SK-N-SH treated with all-trans-retinoic acid at 6 μM for 48 hours (cell line): ENCODE results near the gene PRKCQ.

ENCODE experiments used
- ATAC-seq: fragments of 200-7000 bp; cut with Tn5 transposase; 3 replicates; pipeline ENCODE4 v1.9.1; 2020; ENCODE audit warnings: mild to moderate bottlenecking, moderate library complexity
- ARNTL ChIP-seq: fragments of 450-650 bp; formaldehyde crosslinking; IDR thresholded peaks from 2 replicates; pipeline ENCODE4 v1.5.0; 2020; ENCODE audit warnings: low read depth, mild to moderate bottlenecking, moderate library complexity, borderline replicate concordance
- CSDC2 ChIP-seq: fragments of 250-450 bp; sonication (Bioruptor Pico); IDR thresholded peaks from 2 replicates; pipeline ENCODE4 v1.5.0; 2020; ENCODE audit warnings: mild to moderate bottlenecking, moderate library complexity
- GLIS3 ChIP-seq: fragments of 250-450 bp; sonication (Bioruptor Pico); IDR thresholded peaks from 2 replicates; pipeline ENCODE4 v1.5.0; 2020; ENCODE audit warnings: mild to moderate bottlenecking, moderate library complexity
- ISL1 ChIP-seq: fragments of 250-450 bp; sonication (Bioruptor Pico); IDR thresholded peaks from 2 replicates; pipeline ENCODE4 v2.1.2; 2022; ENCODE audit warnings: mild to moderate bottlenecking, moderate library complexity
- OSR1 ChIP-seq: fragments of 250-450 bp; sonication (Bioruptor Pico); IDR thresholded peaks from 2 replicates; pipeline ENCODE4 v1.8.0; 2022; ENCODE audit warnings: moderate library complexity, mild to moderate bottlenecking, inconsistent platforms
- PPARA ChIP-seq: fragments of 250-450 bp; sonication (Bioruptor Pico); IDR thresholded peaks from 2 replicates; pipeline ENCODE4 v1.5.0; 2020; ENCODE audit warnings: mild to moderate bottlenecking, borderline replicate concordance
- RARB ChIP-seq: fragments of 250-450 bp; sonication (Bioruptor Pico); IDR thresholded peaks from 2 replicates; pipeline ENCODE4 v1.8.0; 2021; ENCODE audit warnings: mild to moderate bottlenecking, moderate library complexity
- SNAI2 ChIP-seq: fragments of 250-450 bp; sonication (Bioruptor Pico); IDR thresholded peaks from 2 replicates; pipeline ENCODE4 v1.5.0; 2020; ENCODE audit warnings: mild to moderate bottlenecking, moderate library complexity
- TCF4 ChIP-seq: fragments of 250-450 bp; sonication (Bioruptor Pico); IDR thresholded peaks from 2 replicates; pipeline ENCODE4 v1.8.0; 2021; ENCODE audit warnings: mild to moderate bottlenecking, moderate library complexity, borderline replicate concordance
- TOX ChIP-seq: fragments of 250-450 bp; sonication (Bioruptor Pico); IDR thresholded peaks from 2 replicates; pipeline ENCODE4 v1.8.0; 2021; ENCODE audit warnings: mild to moderate bottlenecking, moderate library complexity, borderline replicate concordance
- ZC3H10 ChIP-seq: fragments of 250-450 bp; sonication (Bioruptor Pico); IDR thresholded peaks from 2 replicates; pipeline ENCODE4 v1.5.1; 2021; ENCODE audit warnings: mild to moderate bottlenecking, moderate library complexity
- ZFP3 ChIP-seq: fragments of 250-450 bp; sonication (Bioruptor Pico); IDR thresholded peaks from 2 replicates; pipeline ENCODE4 v1.5.0; 2020; ENCODE audit warnings: mild to moderate bottlenecking, moderate library complexity
- ZFP30 ChIP-seq: fragments of 450-650 bp; formaldehyde crosslinking; IDR thresholded peaks from 2 replicates; pipeline ENCODE4 v1.5.0; 2022; ENCODE audit warnings: mild to moderate bottlenecking, moderate library complexity
- ZNF565 ChIP-seq: fragments of 450-650 bp; formaldehyde crosslinking; conservative IDR thresholded peaks from 2 replicates; pipeline ENCODE4 v1.5.0; 2020; ENCODE audit warnings: low read depth, mild to moderate bottlenecking, moderate library complexity
- ZNF70 ChIP-seq: fragments of 450-650 bp; formaldehyde crosslinking; IDR thresholded peaks from 2 replicates; pipeline ENCODE4 v1.5.0; 2020; ENCODE audit warnings: mild to moderate bottlenecking, moderate library complexity
- ZNF8 ChIP-seq: fragments of 450-650 bp; formaldehyde crosslinking; IDR thresholded peaks from 2 replicates; pipeline ENCODE4 v1.5.0; 2020; ENCODE audit warnings: mild to moderate bottlenecking, moderate library complexity
- TF ChIP-seq, protein P1 (sequence below): fragments of 250-450 bp; sonication (Bioruptor Pico); IDR thresholded peaks from 2 replicates; pipeline ENCODE4 v1.8.0; 2021; ENCODE audit warnings: low read depth, mild to moderate bottlenecking, moderate library complexity, borderline replicate concordance
- TF ChIP-seq, protein P2 (sequence below): fragments of 250-450 bp; sonication (Bioruptor Pico); IDR thresholded peaks from 2 replicates; pipeline ENCODE4 v1.5.1; 2020; ENCODE audit warnings: low read depth, mild to moderate bottlenecking, moderate library complexity
- TF ChIP-seq, protein P3 (sequence below): fragments of 250-450 bp; sonication (Bioruptor Pico); IDR thresholded peaks from 2 replicates; pipeline ENCODE4 v1.5.1; 2021; ENCODE audit warnings: mild to moderate bottlenecking, moderate library complexity
- TF ChIP-seq, protein P4 (sequence below): fragments of 250-450 bp; sonication (Bioruptor Pico); IDR thresholded peaks from 2 replicates; pipeline ENCODE4 v1.5.0; 2020; ENCODE audit warnings: mild to moderate bottlenecking, moderate library complexity

PRKCQ gene

DNA sequence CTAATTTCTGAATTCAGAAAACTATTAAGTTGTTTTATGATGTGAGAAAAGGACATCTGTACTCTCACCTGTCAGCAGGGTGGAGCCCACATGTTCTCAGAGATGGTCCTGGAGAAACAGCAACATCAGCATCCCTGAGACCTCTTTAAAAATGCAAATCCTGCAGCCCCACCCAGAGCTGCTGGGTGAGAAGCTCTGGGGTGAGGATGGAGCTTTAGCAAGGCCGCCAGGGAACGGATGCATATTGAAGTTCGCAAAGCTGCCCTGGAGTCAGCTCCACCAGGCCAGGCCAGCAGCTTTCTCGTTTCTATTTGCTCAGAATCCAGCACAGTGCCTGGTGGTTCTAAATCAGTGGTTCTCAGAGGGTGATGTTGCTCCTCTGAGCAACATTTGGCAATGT, 49.1 kb downstream of the PRKCQ start (continued):
- TF ChIP-seq, protein P1, sequence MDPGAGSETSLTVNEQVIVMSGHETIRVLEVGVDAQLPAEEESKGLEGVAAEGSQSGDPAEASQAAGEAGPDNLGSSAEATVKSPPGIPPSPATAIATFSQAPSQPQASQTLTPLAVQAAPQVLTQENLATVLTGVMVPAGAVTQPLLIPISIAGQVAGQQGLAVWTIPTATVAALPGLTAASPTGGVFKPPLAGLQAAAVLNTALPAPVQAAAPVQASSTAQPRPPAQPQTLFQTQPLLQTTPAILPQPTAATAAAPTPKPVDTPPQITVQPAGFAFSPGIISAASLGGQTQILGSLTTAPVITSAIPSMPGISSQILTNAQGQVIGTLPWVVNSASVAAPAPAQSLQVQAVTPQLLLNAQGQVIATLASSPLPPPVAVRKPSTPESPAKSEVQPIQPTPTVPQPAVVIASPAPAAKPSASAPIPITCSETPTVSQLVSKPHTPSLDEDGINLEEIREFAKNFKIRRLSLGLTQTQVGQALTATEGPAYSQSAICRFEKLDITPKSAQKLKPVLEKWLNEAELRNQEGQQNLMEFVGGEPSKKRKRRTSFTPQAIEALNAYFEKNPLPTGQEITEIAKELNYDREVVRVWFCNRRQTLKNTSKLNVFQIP, result no peak
- TF ChIP-seq ZNF70 (CRISPR knock-in tag) (no peak), ARNTL (no peak)

DNA sequence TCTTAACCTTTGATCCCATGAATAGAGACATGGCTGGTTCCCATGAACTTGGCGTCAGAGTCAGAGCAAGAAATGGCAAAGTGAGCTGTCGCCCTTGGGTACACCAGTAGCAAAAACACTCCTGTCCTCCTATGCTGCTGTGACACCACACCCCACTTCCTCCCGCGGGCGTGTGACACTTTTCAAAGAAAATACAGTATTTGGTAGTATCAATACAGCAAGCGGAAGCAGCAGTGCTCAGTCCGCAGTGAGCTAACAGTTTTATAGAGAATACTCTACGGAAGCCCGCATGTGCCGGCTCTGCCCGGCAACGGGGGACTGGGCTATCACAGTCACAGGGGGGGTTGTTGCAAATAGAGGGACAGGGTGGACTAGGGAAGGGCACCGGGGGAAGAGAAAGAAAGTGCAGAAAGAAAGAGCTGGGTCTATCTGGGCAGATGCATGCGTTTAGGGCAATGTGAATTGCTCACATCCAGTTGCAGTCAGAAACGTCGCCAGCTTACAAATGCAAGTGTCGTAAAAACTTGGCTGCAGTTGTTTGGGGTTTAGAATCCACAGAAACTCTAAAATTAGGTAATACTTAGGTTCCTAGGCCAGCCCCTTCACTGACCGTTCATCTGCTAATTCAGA, 49.8 kb downstream of the PRKCQ start:
- ATAC-seq, result no peak
- TF ChIP-seq SNAI2 (no peak), ISL1 (CRISPR knock-in tag) (no peak), PPARA (CRISPR knock-in tag) (no peak)
- TF ChIP-seq, protein P2, sequence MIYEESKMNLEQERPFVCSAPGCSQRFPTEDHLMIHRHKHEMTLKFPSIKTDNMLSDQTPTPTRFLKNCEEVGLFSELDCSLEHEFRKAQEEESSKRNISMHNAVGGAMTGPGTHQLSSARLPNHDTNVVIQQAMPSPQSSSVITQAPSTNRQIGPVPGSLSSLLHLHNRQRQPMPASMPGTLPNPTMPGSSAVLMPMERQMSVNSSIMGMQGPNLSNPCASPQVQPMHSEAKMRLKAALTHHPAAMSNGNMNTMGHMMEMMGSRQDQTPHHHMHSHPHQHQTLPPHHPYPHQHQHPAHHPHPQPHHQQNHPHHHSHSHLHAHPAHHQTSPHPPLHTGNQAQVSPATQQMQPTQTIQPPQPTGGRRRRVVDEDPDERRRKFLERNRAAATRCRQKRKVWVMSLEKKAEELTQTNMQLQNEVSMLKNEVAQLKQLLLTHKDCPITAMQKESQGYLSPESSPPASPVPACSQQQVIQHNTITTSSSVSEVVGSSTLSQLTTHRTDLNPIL, result no peak
- TF ChIP-seq, all 23 proteins: peak for 0

DNA sequence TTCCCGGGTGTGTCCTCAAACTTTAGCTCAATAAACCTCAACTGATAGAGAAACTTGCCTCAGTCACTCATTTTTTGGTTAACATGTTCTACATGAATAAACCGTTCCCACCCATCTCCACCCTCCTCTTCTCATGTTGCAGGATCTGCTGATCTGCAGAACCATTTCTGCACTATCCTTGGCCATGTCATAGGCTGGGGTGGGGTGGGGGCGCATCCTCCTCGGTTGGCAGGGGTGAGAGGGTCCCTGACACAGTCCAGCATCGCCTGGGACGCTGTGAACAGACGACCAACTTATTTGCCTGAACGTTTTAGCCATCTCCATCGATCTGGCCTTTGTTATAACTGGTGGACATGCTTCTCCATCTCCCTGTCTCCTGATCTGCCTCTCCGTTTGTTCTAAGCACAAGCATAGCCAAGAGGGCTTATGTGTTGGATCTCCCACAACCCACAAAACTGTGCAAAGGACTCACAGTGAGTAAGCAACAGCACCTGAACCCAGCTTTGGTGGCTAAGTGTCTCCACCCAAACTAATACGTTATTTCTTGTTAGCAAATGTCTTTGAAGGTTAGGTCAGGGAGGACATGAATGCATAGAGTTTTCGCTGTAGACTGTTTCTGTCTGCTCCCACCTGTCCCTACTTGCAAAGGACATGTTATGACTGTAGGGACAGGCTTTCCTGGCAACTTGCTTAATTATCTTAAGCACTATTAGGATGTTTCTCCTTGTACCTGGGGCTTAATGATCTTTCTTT, 51.7 kb downstream of the PRKCQ start:
- TF ChIP-seq, protein P3, sequence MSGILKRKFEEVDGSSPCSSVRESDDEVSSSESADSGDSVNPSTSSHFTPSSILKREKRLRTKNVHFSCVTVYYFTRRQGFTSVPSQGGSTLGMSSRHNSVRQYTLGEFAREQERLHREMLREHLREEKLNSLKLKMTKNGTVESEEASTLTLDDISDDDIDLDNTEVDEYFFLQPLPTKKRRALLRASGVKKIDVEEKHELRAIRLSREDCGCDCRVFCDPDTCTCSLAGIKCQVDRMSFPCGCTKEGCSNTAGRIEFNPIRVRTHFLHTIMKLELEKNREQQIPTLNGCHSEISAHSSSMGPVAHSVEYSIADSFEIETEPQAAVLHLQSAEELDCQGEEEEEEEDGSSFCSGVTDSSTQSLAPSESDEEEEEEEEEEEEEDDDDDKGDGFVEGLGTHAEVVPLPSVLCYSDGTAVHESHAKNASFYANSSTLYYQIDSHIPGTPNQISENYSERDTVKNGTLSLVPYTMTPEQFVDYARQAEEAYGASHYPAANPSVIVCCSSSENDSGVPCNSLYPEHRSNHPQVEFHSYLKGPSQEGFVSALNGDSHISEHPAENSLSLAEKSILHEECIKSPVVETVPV (CRISPR knock-in tag), result no peak
- no peak for TF ChIP-seq RARB (CRISPR knock-in tag)
- TF ChIP-seq GLIS3 (CRISPR knock-in tag), result no peak
- no peak for TF ChIP-seq ZFP30 (CRISPR knock-in tag)
- TF ChIP-seq SNAI2, result no peak
- no peak for TF ChIP-seq OSR1 (CRISPR knock-in tag)
- TF ChIP-seq, protein P2, result no peak
- no peak for TF ChIP-seq ZNF565
- TF ChIP-seq TCF4 (CRISPR knock-in tag), result no peak
- TF ChIP-seq ZNF8 (CRISPR knock-in tag), result no peak
- TF ChIP-seq, protein P1, result no peak
- TF ChIP-seq CSDC2 (CRISPR knock-in tag), result no peak
- TF ChIP-seq, all 23 proteins: peak for 0

GRCh38 chr10:6525599-6526165, 54.4 kb downstream of the PRKCQ start:
- TF ChIP-seq TCF4 (CRISPR knock-in tag) (no peak), ZNF70 (CRISPR knock-in tag) (no peak), CSDC2 (CRISPR knock-in tag) (no peak), PPARA (CRISPR knock-in tag) (no peak), ARNTL (no peak), ZC3H10 (CRISPR knock-in tag) (no peak), ISL1 (CRISPR knock-in tag) (no peak), TOX (CRISPR knock-in tag) (no peak), ZFP3 (CRISPR knock-in tag) (no peak), OSR1 (CRISPR knock-in tag) (no peak)
- TF ChIP-seq, protein P4, sequence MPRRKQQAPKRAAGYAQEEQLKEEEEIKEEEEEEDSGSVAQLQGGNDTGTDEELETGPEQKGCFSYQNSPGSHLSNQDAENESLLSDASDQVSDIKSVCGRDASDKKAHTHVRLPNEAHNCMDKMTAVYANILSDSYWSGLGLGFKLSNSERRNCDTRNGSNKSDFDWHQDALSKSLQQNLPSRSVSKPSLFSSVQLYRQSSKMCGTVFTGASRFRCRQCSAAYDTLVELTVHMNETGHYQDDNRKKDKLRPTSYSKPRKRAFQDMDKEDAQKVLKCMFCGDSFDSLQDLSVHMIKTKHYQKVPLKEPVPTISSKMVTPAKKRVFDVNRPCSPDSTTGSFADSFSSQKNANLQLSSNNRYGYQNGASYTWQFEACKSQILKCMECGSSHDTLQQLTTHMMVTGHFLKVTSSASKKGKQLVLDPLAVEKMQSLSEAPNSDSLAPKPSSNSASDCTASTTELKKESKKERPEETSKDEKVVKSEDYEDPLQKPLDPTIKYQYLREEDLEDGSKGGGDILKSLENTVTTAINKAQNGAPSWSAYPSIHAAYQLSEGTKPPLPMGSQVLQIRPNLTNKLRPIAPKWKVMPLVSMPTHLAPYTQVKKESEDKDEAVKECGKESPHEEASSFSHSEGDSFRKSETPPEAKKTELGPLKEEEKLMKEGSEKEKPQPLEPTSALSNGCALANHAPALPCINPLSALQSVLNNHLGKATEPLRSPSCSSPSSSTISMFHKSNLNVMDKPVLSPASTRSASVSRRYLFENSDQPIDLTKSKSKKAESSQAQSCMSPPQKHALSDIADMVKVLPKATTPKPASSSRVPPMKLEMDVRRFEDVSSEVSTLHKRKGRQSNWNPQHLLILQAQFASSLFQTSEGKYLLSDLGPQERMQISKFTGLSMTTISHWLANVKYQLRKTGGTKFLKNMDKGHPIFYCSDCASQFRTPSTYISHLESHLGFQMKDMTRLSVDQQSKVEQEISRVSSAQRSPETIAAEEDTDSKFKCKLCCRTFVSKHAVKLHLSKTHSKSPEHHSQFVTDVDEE (CRISPR knock-in tag), result no peak
- TF ChIP-seq, all 23 proteins: peak for 0
- no peak for ATAC-seq

More for the DNA sequence above, 51.7 kb downstream of the PRKCQ start:
- no peak for ATAC-seq
